GM12875 (cell line): ENCODE data around the gene SHISAL1.

Source experiments
- H3K4me3 ChIP-seq: one replicate; pipeline ENCODE4 v1.5.1; 2011; ENCODE audit warnings: low read depth, low read length, control low read depth
- TF ChIP-seq, protein P1 (sequence below): IDR thresholded peaks from 2 replicates; pipeline ENCODE4 v1.5.1; 2011; ENCODE audit warnings: low read depth, mild to moderate bottlenecking, control low read depth, inconsistent platforms, low read length, moderate library complexity, borderline replicate concordance; ENCODE audit not compliant: insufficient read depth

SHISAL1 gene

DNA sequence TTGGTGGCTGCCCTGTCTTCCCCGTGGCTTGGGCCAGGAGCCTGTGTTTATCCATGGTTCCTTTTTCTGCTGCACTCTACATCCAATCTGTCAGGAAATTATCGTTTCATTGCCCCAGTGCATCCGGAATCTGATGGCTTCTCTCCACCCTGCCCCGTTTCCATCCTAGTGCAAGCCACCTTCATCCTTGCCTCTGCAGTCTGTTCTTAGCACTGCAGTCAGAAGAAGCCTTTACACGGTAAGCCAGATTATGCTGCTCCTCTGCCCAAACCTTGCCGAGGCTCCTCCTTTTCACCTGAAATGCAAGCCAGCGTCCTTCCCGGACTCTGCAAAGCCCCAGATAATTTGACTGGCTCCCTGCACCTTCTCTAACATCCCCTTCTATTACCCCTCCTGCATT is 86.9 kb downstream of the SHISAL1 start:
- TF ChIP-seq, protein P1, sequence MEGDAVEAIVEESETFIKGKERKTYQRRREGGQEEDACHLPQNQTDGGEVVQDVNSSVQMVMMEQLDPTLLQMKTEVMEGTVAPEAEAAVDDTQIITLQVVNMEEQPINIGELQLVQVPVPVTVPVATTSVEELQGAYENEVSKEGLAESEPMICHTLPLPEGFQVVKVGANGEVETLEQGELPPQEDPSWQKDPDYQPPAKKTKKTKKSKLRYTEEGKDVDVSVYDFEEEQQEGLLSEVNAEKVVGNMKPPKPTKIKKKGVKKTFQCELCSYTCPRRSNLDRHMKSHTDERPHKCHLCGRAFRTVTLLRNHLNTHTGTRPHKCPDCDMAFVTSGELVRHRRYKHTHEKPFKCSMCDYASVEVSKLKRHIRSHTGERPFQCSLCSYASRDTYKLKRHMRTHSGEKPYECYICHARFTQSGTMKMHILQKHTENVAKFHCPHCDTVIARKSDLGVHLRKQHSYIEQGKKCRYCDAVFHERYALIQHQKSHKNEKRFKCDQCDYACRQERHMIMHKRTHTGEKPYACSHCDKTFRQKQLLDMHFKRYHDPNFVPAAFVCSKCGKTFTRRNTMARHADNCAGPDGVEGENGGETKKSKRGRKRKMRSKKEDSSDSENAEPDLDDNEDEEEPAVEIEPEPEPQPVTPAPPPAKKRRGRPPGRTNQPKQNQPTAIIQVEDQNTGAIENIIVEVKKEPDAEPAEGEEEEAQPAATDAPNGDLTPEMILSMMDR = no peak
- no peak overlapping the region for H3K4me3 ChIP-seq

DNA sequence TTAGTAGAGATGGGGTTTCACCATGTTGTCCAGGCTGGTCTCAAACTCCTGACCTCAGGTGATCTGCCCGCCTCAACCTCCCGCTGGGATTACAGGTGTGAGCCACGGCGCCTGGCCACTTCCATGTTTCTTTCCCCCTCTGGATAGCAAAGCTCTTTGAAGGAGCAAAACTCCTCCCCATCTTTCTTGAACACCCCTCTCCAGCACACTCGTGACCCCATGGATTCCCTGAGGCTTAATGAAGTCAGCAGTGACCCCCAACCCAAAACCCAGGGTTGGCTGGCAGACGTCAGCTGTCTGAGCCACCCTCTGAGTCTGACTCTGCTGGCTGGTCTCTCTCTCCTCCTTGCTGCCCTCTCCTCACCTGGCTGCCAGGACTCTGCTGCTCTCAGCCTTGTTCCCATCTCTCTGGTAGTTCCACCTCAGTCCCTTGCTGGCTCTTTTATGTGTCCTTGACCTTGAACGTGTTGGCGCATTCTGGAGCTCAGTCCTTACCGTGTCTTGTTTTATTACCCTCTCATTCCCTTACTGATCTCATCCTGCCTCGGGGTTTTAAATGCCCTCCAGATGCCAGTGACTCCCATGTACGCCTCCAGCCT is 87.6 kb downstream of the SHISAL1 start:
- no peak overlapping the region for H3K4me3 ChIP-seq
- TF ChIP-seq, protein P1 = no peak

DNA sequence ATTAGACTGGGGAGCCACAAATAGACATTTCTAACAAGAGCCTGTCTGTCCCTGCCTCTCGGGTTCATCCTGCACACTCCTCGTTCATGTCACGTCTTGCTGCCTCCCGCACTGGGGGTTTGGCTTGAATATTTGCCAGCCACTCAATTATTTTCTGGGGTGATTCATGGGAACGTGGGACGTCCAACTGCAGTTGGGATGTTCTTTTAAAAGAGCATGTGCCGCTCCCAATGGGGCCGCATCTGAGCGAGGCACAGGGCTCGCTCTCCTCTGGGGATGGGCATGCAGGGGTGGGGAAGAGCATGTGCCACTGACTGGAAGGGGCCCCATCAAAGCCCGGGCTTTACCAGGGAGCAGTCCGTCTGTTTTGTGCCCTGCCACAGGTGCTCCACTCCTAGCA is 88.6 kb downstream of the SHISAL1 start:
- TF ChIP-seq, protein P1 = no peak
- H3K4me3 ChIP-seq = no peak overlapping the region

- TF ChIP-seq, protein P1 = no peak
- no peak overlapping the region for H3K4me3 ChIP-seq
Observed at GRCh38 chr22:44221710-44222475, 90.9 kb downstream of the SHISAL1 start.

DNA sequence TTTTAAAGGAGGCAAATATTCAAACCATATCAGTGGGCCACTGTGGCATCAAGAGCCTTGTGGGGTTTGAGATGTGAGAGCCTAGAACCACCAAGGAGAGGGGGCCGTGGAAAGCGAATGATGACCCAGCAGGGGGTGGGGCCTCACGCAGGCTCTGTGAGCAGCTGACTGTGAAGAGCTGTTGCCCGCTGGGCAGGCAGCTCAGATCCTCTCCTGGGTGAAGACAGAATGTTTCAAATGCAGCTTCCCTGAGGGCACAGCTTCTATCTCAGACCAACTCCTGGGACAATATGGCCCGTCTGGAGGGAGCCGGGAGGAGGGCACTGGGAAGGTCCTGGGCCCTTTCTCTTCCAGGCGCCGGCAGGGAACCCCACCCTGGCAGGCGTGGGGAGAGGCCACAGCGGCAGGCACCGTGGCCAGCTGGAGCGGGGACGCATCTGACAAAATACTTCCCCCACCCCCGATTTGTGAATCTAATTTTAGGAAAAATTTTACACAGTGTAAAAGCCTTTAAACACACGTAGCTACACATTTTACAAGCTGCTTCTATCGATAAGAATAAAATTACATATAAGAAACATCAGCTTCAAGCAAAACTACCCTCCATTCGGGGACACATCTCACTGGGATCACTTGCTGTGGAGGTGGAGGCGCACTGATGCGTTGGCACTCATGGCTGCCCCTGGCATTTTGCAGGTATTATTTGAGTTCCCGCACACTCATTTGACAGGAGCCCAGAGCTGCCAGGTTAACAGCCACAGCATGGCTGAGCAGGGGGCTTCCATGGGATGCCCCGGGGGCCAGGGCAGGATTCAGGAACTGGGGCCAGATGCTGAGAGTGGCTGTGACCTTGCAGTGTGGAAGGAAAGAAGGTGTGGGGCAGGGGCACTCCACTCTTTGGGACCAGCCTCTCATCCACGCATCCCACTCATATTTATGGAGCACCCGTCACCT is 91.7 kb downstream of the SHISAL1 start:
- TF ChIP-seq, protein P1 = no peak
- no peak overlapping the region for H3K4me3 ChIP-seq

DNA sequence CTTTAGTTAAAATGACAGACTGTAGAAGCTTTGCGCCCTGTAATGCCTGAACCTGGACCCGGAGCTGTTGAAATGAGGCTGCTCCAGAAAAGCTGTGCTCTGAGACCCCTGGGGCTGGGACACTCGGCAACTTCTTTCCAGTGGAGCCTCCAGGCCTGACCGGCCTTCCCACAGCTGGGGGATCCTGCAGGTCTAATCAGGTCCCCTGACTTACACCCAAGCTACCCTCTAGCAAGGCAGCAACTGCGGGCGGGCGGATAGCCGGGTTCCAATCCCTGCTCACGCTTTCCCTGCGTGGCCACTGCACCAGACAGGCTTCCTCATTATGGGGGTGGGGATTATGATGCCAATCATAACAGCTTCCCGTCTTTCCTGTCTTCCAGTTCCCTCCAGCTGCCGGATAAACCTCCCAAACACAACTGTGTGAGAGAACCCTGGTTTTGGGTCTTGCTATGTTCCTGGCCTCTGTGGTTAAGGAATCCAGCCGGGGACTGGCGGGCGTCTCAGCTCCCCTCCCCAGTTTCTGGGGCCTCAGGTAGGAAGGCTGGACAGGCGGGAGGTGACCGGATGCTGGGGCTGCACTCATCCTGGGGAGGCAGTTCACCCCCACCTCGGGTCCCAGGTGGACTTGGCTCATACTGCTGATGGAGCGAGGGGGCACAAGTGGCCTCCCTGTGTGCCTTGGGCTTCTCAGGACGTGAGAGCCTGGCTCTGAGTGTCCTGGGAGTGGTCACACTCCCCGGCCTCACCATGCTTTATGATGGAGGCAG is 93.5 kb downstream of the SHISAL1 start:
- no peak overlapping the region for H3K4me3 ChIP-seq
- TF ChIP-seq, protein P1 = no peak
